HG03045 (cell line): ENCODE results near the gene HRH4.

Experiments used
- ATAC-seq: cut with Tn5 transposase; IDR thresholded peaks from one replicate; pipeline ENCODE4 v1.9.1; 2021; ENCODE audit warnings: mild to moderate bottlenecking, moderate library complexity; ENCODE audit not compliant: unreplicated experiment

Gene HRH4, protein sequence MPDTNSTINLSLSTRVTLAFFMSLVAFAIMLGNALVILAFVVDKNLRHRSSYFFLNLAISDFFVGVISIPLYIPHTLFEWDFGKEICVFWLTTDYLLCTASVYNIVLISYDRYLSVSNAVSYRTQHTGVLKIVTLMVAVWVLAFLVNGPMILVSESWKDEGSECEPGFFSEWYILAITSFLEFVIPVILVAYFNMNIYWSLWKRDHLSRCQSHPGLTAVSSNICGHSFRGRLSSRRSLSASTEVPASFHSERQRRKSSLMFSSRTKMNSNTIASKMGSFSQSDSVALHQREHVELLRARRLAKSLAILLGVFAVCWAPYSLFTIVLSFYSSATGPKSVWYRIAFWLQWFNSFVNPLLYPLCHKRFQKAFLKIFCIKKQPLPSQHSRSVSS

DNA sequence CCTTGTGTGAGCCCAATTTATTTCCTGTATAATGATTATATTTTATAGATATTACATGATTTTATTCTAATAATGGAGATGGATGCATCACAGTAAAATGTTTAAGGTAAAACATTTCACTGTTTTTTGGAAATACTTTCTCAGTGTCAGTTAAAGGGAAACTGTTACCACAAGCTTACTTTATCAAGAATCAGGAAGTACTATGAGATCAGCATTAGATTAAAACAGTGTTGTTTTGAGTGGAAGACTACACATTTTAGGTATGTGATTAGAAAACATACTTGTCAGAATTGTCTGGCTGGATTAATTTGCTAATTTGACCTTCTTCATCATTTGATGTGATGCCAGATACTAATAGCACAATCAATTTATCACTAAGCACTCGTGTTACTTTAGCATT is at the start of gene HRH4:
Gene HRH4 (plus strand): TSS at position 250 of the 400 bp plus-strand sequence. CDS start 92 bp downstream, at position 342.
- ATAC-seq, result no peak

DNA sequence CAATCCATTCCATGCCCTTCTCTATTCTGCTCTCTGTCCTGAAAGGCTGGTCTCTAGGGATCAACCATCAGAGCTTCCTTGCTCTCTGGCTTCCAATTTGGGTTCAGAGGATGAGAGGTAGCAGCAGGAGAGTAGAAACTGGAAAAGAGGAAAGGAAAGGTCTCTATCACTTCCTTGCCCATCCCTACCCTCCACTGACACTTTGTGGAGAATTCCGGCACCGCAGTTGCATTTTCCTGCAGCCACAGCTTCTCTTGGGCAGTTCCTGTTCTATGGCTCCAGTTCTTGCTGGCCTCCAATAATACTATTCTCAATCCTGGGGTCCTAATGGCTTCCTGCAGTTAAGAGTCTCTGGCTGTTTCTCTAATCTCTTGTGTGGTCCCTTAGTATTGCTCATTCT is 47.3 kb upstream of the HRH4 start:
- no peak for ATAC-seq

DNA sequence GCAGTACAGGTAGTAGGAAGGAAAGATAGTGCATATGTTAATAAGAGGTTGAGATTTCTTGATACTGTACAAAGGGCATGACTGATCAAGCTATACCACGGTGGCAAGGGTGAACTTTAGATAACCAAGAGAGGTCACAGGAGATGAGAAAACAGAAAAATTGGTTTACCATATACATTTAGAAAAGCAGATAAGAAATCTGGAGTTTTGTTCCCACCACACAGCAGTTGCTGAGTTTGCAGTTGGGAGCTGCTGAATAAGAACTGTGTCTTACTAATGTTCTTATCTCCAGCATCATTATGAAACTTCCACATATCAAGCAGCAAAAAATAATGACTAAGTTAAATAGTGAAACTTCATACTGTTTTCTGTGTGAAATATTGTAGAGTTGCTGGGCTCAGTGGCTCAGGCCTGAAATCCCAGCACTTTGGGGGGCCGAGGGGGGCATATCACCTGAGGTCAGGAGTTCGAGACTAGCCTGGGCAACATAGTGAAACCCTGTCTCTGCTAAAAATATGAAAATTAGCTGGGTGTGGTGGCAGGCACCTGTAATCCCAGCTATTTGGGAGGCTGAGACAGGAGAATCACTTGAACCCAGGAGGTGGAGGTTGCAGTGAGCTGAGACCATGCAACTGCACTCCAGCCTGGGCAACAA is 46.0 kb upstream of the HRH4 start:
- no peak for ATAC-seq

DNA sequence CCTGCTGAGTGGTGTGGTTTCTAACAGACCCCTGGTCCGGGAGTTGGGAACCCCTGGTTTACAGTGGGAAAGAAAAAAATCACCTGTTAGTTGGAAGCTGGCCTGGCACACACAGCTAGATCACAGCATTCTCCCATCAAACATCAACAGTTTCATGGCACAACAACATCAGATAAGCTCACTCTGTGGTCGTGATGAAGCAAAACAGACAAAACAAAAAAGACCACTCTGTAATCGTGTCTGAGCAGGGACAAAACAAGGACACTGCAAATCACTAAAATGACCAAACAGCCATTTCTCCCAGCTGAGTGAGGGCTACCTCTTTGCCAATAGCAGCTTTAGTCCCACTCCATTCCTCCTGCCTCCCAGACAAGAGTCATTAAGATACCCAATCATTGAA is 43.0 kb upstream of the HRH4 start:
- no peak for ATAC-seq

DNA sequence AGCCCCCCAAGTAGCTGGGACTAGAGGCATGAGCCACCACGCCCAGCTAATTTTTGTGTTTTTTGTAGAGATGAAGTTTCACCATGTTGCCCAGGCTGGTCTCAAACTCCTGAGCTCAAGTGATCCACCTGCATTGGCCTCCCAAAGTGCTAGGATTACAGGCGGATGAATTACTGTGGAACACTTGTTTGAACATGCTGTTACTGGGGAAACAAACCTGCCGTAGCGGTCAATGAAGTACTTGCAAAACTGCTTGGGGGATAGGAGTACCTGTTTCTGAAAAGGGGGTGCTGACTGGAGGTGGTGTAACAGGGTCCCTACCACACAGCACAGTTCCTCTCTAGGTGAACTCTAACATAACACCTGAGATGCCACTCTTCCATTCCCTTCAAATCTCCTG is 39.9 kb upstream of the HRH4 start:
- ATAC-seq, result no peak

DNA sequence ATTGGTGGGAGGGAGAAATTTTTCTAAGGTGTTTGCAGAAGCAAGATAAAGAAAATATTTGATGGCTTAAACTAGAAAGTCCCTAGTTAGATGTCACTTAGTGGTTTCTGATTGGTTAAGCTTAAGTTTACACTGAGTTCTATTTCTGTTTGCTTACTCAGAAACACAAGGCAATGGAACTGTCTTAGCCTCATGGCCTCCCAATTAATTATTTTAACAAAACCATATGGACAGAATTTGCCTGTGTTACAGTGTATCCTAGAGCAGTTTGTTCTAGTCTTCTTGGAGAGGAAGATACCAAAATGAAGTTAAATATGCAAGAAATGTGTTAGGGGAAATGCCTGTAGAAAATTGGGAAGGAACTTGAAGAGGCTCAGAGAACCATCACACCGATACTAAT is 38.6 kb upstream of the HRH4 start:
- no peak for ATAC-seq

DNA sequence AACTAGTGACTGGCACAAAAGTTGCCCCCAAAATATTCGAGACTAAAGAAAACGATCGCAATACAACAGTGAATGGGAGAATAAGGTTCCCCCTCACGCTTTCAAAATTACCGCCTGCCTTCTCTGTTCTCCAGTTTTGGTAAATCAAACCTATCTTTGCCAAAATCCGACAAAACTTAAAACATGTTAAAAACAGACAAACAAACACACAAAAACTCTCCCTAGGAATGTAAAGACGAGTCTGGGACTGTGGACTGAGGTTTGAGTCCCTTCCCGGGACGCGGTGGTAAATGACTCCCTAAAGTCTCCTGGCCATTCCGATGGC is 34.4 kb upstream of the HRH4 start:
- no peak for ATAC-seq

DNA sequence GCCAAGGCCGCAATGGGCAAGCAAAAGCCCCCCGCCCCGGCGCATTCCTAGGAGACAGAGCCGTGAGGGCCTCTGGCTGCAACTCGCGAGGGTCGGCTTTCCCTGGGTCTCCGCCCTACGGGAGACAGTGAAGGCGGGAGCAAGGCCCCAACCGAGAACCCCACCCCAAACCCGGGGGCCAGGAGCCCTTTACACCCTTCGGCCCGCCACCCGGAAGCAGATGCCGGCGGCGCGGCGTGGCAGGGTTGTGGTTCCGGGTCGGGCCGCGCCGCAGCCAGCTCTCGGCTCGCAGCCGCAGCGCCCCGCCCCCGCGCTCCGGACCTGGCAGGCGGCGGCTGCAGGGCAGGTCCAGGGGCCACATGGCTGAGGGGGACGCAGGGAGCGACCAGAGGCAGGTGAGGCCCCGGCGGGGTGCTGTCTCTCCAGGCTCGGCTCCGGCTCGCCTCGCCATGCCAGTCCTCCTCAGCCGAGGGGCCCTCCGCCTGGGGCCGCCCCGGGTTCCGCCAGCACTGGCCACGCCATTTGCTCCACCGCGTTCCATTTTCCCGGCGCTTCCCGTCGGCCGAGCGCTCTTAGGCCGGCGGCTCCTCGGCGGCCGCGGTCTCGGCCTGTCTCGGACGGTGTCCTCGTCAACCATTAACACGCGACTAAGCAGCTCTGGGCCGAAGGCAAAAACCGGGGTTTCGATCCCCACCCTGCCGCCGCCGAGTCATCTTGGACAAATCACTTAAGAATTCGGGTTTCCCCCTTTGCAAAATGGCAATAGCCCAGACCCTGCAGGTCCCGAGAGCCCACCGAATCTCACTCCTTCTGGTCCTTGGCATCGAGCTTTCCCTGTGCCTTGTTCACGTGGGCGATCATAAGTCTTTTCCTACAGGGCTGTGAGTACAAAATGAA is 33.8 kb upstream of the HRH4 start, which contains the start of gene IMPACT:
Gene IMPACT (plus strand): TSS at position 273 of the 897 bp plus-strand sequence. CDS start 87 bp downstream, at position 360.
- ATAC-seq, result peak; percentile 92

DNA sequence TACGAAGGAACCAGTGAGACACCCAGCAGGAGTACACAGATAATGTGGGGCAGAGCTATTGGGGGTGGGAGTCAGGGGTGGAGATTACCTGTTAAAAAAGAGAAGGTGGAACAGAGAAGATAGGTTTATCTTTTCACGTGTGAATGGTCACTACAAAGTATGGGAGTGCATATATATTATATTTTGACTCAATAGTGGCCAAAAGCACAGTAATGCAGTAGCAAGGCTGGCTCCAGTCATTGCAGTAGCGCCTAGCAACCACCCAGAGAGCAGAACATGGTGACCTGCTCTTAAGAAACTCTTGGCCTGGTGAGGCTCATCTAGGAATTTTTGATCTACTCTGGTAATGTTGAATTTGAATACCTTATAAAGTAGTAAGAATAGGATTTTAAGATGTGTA is 33.0 kb upstream of the HRH4 start:
- no peak for ATAC-seq

DNA sequence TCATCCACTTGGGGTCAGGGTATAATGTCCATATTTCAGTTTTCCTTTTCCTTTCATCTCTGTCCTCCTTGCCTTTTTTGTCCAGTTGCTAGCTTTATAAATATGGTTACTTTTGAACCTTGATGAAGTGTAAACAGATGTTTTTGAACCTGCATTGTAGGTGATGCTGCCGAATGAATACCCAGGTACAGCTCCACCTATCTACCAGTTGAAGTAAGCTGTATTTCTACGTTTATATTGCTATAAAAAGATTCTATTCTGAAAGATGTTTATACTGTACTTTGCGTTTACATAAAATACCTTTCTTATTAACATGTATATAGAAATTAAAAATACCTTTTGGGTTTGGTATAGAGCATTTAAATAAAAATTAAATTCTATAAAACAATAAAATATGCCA is 31.7 kb upstream of the HRH4 start:
- ATAC-seq, result no peak

DNA sequence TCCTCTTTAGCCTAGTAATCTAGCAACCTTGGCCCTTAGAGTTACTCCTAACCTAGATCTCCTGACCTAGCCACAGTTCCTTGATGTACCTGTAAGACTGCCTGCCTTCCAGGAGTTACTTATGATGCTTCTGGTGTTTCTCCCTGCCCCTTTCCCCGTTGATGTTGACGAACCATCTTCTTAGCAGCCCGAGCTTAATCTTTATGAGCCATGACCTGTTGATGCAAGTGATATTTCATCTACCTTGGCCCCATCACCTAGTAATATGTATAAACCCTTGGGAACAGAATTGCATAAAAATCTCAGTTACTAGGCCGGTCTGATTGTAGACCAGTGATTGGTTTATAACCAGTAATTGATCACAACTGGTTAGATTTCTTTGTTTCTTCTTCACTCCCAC is 31.2 kb upstream of the HRH4 start:
- no peak for ATAC-seq

DNA sequence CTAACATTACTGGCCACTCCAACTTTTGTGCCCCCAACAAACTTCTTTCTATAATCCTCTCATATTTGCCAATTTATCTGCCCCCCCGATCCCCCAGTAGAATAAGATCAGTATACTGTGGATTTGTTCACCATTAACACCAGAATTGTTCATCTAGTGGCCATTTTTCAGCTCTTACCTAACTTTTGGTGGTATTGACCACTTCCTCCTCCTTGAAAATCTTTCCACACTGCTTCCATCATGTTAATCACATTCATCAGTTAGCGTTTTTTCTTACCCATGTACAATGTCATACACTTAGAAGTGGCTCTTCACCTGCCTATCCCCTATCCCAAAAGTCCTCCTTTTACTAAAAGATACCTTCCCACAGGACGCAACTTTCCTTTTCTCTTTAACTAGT is 27.8 kb upstream of the HRH4 start:
- no peak for ATAC-seq

DNA sequence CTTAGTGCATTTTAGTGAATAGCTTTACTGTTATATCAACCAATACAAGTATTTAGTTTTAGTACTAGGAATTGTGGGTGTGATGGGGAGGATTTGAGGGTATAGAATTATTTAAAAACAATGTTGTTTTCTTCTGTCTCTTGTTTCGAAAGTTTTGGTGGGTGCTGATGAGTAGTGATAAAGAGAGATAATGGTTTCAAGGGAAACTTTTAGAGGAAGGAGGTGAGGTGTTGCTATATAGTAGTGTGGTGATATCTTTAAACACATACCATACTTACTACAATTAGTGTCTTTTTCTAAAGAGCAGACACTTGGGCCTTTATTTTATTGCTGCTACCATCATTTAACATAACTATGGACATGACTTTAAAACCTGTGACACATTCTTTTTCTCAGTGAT is 23.5 kb upstream of the HRH4 start:
- no peak for ATAC-seq

DNA sequence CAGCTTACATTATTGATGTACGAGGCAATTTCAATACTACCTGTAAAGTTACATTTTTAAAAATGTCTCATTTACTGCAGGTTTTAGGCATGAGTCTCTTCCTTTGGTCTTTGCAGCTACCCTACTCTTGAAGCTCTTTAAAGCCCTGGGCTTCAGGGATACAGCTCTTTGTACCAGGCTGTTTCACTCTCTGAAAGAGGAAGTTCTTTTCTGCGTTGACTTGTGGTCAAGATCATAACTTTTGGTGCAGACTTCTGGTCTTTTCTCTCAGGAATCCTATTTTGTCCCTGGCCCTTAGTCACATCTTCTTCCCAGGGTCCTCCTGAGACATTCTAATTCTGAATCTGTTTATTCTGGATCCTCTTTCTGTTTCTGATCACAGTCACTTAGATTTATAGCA is 16.6 kb upstream of the HRH4 start:
- peak; percentile 66 for ATAC-seq

DNA sequence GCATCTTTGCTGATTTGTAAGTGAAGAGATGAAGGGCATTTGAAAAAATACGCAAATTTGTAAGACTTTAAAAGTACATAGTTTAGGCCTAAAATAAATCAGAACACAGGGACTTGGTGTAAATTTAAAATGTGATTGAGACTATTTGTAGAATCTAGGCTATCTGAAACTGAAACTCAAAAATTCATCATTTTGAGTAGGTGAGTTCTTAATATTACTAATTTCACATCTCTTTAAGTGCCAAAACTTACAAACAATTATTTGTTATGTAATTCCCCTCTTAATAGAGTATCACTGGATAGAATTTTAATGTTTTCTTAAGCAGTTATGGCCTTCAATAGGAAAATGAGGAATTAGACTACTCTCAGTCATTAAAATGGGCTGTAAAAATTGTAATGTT is 14.0 kb upstream of the HRH4 start:
- ATAC-seq, result no peak

DNA sequence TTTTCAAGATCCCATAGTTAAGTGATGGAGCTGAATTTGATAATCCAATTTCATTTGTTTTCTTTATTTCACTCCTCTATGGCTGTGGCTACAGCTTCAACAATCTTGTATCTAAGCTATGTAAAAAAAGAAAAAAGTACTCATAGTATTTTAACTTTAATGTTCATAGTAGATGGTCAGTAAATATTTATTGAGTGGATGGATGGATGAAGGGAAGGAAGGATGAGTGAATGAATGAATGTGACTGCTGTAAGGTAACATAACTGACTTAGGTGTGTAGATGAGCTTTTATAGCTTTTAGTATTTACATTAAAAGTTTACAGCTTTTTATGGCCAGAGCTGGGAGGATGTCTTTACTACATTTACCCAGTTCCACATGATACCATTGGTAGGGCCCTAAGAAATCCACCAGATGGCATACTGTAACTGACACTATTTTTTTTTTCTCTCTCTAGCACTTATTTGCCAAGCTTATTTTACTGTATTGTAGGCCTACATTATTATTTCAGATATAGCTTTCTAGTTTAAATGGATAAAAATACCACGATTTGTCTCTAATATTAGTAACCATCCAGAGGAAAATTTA is 13.4 kb upstream of the HRH4 start:
- ATAC-seq, result no peak

DNA sequence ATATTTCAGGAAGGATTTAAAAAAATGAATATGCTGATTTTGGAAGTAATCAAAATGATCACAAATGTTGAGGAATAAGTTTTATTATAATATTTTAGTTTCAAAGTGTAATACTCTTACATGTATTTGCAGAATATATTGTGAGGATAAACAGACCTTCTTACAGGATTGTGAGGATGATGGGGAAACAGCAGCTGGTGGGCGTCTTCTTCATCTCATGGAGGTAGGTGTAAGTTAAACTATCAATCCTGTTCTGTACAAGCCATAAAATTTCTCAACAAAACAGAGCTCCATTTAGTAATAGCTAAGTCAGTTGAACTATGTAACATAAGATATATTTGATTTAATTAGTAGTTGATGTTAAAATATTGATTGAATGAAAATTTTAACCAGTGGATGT is 12.5 kb upstream of the HRH4 start:
- ATAC-seq, result no peak

DNA sequence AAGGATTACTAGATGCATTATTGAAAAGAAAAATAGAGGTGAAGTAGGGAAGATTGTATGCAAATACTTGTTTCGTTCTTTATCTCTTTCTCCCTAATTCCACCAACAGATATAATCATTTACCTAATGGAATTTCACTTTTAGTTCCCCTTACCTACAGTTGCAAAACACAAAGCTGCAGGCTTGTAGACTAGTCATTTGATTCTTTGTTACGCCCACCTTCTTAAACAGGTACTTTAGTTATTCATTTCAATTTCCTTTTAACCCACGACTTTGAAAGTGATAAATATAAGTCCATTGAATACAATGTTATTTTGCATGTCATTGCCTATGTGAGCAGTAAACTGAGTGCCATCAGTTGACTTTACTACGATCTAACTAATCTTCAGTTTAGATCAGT is 3.9 kb upstream of the HRH4 start:
- peak; percentile 95 for ATAC-seq

DNA sequence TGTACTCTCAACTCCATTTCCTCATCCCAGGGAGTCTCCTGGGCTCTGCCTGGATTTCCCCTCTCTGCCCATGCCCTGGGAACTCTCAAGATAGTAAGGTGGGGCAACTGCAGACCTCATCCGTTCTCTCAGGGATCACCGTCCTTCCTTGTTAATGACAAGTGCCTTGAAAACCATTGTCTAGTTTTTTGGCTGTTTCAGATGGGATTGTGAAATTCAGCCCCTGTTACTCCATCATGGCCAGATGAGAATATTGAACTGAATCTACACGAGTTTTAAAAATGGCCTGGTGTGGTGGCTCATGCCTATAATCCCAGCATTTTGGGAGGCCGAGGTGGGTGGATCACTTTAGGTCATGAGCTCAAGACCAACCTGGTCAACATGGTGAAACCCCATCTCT is 665 bp upstream of the HRH4 start:
- no peak for ATAC-seq

DNA sequence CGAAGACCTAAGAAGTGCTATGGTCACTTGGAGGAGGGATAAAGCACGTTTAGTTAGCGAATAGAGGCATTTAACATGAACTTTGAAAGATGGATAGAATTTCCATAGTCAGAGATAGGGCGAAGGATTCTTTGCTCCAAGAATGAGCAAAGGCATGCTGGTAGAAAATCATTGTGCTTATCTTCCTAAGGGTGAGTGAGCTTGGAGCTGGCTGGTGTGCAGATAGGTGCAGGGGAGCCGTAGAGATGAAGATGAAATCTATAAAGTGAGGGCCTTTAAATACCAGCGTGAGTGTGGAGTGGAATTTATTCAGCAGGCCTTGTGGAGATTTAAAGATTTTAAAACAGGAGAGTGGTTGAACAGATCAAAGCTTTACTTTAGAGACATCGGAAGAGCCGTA is 1.6 kb downstream of the HRH4 start:
- no peak for ATAC-seq
